GM21717 (cell line): ENCODE data around the gene DBH.
"Not testable (repeated sequence)": the region's sequence is repeated elsewhere in the genome, so short reads cannot be mapped to it uniquely, and the experiment has no call there.

Experiments used
- ATAC-seq: cut with Tn5 transposase; IDR thresholded peaks from one replicate; pipeline ENCODE4 v1.9.1; 2021; ENCODE audit warnings: mild to moderate bottlenecking, moderate library complexity; ENCODE audit not compliant: unreplicated experiment

Gene DBH

DNA sequence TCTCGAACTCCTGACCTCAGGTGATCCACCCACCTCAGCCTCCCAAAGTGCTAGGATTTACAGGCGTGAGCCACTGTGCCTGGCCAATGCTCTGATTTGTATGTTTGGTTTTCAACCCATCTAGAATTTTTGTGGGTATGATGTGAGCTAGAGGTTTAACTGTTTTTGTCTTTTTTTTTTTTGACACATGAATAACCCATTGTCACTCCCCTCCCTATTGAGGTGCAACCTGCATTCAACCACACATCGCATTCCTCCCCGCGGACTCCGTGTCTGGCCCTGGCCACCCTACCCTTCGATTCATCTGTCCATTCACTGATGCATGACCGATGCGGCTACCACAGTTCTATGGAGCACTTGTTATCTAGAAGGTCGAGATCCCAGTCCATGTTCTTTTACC lies 17.4 kb upstream of the DBH start:
- no peak for ATAC-seq

- no peak for ATAC-seq
Observed at GRCh38 chr9:133619791-133620190, 16.4 kb upstream of the DBH start.

DNA sequence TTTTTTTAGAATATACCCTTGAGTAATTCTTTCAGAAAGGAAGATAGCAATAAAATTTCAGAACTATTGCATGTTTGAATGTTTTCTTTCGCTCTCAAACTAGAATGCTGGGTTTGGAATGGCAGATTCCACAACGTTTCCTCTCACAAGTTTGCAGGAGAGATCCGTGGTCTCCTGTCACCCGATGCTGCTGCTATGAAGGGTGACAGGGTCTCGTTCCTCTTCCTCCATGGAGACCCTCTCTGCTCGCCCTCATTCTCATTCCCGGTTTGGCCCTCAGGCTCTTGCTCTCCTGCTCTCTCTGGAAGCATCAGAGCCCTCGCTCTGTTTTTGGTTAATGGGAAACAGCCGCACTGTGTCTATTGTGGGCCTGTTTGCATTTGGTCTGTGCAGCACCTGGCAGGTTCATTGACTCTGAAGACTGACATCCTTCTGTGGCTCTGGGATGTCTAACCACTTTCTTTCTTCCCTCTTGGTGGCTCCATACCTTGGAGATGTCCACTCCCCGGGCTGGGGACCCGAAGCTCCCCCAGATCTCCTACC lies 14.4 kb upstream of the DBH start:
- ATAC-seq: no peak

DNA sequence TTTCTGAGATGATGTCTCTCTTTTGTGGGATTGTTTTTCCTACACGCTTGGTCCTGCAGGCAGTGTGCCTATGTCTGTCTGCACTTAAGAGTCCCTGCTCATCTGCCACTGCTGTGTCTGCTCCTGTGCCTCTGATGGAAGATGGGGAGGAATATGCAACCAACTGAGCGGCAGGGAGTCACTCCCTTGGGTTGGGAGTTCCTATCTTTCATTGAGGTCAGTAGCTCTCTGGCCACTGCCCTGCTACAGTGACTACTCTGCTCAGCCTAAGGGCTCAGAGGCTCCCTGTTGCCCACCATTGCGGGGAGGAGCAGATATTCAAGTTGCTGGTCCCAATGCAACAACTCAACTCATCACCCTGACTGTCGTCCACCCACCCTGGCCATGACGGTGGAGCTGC lies 13.6 kb upstream of the DBH start:
- no peak for ATAC-seq

GRCh38 chr9:133626008-133626407 lies 10.2 kb upstream of the DBH start:
- not testable (repeated sequence) for ATAC-seq

- ATAC-seq: no peak
Observed at GRCh38 chr9:133627341-133627740, 8.8 kb upstream of the DBH start.

- no peak for ATAC-seq
Observed at GRCh38 chr9:133628766-133629165, 7.4 kb upstream of the DBH start.

- ATAC-seq: no peak
Observed at GRCh38 chr9:133629221-133630110, 6.7 kb upstream of the DBH start.

- ATAC-seq: no peak
Observed at GRCh38 chr9:133631111-133631510, 5.1 kb upstream of the DBH start.

DNA sequence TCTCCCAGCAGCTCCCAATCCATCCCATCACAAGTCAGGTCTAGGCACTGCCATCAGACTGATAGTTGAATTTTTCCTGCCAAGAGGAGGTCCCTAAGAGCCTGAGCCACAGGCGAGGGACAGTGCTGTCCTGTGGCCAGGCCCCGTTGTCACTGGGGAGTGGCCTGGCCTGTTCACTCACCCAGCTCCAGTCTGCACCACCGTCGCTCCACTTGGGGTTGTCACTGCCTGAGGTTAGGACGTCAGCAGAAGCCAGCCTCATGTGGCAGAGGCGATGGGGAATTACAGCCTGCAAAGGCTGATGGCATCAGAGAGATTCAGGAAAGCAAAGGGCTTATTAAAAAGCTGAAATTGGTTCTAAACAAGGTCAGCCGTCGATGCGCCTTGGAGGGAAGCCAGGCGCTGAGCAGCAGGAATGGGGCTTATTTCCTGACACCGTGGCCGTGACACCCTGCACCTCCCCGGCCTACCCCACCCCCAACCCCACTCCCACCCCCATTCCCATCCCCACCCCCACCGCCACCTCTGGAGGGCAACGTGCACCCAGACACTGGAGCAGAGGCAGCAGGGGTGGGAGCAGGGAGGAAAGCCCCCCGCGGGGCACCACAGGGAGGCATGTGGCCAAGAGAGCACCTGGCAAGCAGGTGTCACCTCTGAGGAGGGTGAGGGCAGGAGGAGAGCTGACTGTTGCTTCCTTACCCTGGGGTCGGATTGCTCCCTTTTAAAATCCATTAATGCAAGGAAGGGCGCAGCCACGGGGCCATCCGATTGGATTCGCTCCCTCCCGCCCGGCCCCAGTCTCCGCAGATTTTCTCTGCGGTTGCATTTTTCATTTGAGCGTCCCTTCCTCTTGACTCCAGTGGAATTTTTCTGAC lies 3.1 kb upstream of the DBH start:
- no peak for ATAC-seq

DNA sequence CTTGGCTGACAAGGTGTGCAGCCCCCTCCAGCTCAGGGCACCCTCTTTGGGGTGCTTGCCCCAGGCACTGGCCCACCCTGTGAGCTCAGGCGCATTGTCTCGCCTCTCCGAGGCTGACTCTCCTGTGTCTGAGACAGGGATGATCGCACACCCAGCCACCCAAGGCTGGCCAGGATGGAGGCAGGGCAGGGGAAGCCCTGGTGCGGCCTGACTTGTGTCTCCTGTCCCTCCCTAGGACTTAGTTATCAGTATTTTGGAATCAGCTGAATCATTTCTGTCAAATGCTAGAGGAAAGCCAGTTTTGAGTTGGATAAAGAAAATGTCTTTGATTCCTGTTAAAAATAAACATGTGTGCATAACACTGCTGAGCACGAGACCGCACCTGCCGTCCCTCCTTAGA lies 2.5 kb upstream of the DBH start:
- no peak for ATAC-seq

- no peak for ATAC-seq
Observed at GRCh38 chr9:133634081-133634691, 2.0 kb upstream of the DBH start.

- no peak for ATAC-seq
Observed at GRCh38 chr9:133635098-133635497, 1.1 kb upstream of the DBH start.

- no peak for ATAC-seq
Observed at GRCh38 chr9:133636902-133637301, 739 bp downstream of the DBH start.

DNA sequence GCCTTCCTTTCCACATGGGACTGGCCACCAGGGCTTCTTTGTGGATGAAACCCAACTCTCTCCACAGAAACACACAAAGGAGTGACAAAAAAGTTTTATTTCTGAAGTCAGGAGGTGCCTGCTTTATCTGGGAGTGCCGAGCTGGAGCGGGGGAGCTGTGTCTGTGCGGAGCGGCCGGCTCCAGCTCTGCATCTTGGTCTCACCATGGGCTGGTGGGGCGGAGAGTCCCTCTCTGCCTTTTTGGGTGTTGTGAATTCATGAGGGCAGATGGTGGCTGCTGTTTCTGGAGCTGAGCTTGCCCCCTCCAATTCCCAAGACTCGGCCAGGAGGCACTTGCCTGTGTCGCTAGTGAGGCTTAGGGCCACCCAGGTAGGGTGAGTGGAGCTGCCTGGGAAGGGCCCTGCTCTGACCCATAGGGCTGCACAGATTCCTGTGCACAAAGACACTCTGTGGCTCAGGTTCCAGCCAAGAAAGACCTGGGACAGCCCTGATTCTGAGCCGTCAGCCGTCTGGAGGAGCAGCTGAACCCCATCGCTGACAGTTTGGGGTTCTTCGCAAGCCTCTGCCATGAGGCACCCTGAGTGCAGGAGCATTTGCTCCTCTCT lies 1.4 kb downstream of the DBH start:
- ATAC-seq: no peak

- ATAC-seq: no peak
Observed at GRCh38 chr9:133638076-133638475, 1.9 kb downstream of the DBH start.

DNA sequence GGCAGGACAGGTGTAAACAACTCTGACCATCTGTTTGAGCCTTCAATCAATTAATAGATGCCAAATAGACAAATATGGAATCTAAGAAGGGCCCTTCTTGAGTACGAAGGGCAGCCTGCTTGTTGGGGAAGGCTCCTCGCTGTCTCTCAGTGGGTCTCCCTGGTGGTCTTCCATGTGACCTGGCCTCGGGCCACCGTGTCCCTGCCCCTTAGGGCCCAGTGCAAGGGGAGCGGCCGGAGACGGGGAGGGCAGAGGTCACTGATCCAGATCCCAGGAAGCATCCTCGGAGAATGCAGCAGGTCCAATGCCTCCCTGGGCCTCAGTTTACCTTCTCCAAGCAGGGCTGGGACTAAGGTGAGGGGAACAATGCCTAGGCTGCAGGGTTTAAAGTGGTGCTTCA lies 2.5 kb downstream of the DBH start:
- no peak for ATAC-seq

- no peak for ATAC-seq
Observed at GRCh38 chr9:133639613-133640012, 3.5 kb downstream of the DBH start.

GRCh38 chr9:133640160-133640559 lies 4.0 kb downstream of the DBH start:
- no peak for ATAC-seq

DNA sequence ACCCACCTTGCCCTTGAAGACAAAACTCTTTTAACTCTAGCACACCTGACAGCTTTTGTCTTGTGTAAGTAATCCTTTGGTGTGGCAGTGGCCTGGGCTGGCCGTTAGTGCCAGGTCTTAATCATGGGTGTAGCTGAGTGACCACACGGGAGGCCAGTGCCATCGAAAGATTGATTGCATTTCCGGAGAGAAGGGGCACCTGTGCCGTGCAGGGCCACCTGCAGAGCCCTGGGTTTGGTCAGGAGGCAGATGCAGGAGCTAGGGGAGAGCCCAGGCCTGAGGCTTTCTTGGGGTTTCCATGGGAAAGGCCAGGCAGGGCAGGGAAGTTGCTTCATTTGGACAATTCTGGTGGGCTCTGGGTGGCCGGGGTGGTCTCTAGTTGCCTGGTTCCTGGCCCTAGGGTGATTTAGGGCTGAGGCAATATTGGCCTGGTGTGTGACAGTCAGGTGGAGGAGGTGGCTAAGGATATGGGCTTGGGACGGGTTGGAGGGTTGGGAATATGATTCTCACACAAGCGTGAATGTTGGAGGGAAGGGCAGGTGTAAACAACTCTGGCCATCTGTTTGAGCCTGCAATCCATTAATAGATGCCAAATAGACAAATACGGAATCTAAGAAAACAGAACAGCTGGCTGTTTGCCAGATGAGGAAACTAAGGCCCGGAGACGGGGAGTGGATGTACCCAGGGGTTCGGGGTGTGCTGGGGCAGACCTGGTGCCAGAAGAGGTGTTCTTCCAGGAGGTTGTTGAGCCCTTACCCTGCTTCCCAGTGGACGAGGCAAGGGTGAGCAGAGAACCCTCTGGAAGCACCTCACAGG lies 4.6 kb downstream of the DBH start:
- no peak for ATAC-seq
